NCI-H2171 treated with DMSO at 0.1 percent for 48 hours (cell line): ENCODE measurements around the gene MACROD1.

ENCODE experiments used
- DNase-seq: peaks from one replicate; lab custom pipeline; 2025; lab: John Stamatoyannopoulos, UW

MACROD1 gene

DNA sequence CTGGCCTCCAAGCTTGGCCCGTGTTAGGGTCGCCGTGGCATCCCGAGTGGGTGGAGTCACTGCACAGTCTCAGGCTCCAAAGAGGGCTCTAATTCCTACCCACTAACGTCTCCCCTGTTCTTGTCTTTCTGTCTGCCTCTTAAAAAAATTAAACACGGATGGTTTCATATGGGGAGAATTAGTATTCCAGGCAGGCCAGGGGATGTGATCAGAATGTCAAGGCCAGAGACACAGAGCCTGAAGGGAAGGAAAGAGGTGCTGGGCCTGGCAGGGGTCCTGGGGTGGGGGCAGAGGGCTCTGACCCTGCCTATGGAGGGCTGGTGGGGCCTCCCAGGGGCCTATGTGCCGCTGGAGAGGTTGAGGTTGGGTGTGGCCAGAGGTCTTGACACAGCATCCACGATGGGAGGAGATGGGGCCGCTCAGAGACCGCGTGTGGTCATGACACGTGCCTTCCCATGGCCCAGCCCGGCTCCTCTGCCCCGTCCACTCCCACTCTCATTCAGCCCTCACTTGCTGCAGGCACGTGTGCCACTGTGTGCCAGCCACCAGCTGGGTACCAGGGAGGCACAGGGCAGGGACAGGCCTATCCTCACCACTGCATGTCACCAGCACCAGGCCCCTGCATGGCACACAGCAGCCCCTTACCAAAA is 73.7 kb downstream of the MACROD1 start:
- no peak for DNase-seq

DNA sequence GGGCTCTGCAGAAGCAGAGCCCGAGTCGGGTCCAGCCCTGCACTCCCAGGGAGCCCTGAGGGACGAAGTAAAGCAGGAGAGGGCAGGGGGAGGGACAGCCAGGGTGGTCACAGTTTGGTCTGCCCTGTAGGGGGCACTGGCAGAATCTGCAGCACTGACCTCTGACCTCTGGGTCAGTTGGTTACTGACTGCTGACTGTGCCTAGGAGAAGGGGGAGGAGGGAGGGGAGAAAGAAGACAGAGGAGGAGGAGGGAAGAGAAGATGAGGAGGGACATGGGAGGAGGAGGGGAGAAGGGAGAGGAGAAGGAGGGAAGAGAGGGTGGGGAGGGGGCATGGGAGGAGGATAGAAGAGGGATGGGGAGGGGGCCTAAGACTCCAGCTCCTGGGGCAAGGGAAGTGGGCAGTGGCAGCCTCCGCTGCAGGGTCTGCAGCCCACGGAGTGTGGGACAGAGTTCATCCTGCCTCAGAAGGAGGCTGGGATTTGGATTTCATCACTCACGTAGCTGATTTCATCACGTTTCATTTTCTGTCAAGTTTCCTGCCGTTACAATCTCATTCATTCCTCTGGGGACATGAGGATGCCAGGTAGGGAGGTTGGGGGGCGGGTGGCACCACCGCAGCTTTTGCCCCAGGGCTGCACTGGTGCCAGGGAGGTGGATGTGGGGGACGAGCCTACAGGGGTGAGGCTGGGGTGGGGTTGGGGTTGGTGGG is 75.0 kb downstream of the MACROD1 start:
- no peak for DNase-seq

GRCh38 chr11:64089915-64090805 is 75.8 kb downstream of the MACROD1 start:
- no peak for DNase-seq

- DNase-seq = no peak
These were observed 76.4 kb downstream of the MACROD1 start for GRCh38 chr11:64089493-64089892.

GRCh38 chr11:64089027-64089360 is 76.9 kb downstream of the MACROD1 start:
- DNase-seq = no peak

GRCh38 chr11:64088162-64089026 is 77.5 kb downstream of the MACROD1 start:
- peak; percentile 40 for DNase-seq

- DNase-seq = no peak
These were observed 79.4 kb downstream of the MACROD1 start for GRCh38 chr11:64086258-64087123.

- DNase-seq = no peak
These were observed 80.0 kb downstream of the MACROD1 start for GRCh38 chr11:64085906-64086257.

- DNase-seq = no peak
These were observed 80.8 kb downstream of the MACROD1 start for GRCh38 chr11:64084951-64085710.

DNA sequence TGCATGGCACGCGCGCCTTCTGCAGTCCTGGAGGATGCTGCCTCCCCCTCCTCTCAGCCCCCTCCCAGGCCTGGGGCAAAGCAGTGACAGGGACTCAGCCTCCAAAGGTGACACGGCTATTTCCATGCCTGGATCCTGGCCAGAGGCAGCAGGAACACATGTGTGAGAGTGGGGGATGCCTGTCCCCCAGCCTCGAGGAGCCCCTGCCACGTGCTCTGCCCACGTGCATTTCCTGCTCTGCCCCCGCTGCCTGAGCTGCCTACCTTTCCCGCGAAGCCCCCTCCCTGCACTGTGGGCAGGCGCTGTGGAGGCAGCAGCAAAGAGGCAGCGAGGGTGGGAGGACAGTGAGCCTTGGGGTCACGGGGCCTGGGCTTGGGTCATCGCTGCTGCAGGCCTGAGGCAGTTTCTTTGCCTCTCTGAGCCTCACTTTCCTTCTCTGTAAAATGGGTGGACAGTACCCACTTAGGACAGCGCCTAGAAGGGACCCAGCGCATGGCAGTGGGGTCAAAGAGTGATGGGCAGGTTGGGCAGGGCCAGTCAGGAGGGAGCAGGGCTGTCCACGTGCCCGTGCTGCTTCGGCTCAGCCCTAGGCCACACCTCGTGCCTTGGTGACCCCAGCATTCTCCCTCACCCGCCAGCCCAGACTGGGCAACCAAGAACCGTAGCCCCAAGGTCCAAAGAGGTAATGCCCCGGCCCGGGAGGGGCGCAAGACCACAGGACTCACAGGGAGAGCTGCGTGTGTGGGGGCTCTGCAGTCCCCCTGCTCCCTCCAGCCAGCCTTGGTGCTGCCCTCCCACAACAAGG is 81.6 kb downstream of the MACROD1 start:
- DNase-seq = no peak

DNA sequence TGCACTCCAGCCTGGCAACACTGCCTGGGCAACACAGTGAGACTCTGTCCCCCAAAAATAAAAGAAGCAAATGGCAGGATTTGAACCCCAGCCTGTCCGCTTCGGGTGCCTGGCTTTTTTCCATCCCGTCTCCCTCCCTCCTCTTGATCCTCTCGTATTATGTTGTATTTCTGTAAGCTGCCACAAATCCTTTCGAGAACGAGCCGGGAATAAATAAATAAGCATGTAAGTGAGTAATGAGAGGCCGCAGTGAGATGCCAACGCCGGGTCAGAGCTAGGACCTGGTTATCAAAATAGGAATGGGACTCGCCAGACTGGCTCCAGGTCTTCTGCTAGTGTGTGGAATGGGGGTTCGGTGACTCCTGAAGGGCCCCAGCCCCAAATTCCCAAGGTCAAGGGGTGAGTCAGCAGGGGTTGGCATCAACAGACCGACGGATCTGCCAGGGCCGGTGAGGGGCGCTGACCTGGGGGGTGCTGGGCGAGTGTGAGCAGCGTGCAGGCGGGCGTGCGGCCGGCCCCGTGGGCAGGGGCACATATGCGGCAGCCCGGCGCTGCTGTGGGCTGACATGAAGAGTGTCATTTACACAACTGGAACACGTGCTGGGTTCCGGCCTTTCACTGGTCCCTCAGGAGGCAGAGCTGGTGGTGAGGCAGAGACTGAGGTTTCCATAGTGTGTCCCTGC is 82.4 kb downstream of the MACROD1 start:
- no peak for DNase-seq

GRCh38 chr11:64081745-64082442 is 84.0 kb downstream of the MACROD1 start:
- no peak for DNase-seq

DNA sequence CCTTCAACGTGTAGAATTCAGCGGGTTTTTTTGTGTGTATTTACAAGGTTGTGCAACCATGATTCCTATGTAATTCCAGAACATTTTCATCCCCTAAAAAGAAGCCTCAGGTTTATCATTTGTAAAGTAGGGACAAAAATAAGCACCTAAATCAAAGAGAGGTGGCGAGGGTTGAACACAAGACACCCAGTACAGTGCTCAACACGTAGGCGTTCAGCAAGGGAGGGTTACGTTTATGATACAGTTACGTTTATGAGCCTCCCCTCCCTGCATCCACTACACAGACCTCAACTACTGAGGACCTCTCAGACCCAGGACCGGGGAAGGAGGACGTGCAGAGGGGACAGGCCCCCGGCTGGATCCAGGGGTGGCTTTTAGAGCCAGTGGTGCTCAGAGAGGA is 85.5 kb downstream of the MACROD1 start:
- DNase-seq = no peak

GRCh38 chr11:64078905-64079304 is 87.0 kb downstream of the MACROD1 start:
- no peak for DNase-seq

DNA sequence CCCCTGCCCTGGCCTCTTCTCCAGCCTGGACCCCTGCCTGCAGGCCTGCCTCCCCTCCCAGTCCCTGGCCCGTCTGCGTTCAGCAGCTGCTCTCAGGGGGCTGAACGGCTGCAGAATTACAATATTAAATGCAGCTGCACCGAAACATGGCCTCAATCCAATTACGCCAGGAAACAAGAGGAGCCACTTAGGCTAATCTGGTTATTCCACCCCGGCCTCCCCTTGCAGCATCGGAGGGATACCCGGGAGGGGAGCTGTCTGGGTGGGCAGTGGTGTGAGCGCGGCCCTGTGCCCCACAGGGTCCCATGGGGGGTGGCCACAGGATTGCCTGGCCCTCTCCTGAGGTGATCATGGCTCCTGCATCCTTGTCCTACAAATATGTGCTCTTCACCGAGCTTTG is 87.6 kb downstream of the MACROD1 start:
- DNase-seq = peak; percentile 31

DNA sequence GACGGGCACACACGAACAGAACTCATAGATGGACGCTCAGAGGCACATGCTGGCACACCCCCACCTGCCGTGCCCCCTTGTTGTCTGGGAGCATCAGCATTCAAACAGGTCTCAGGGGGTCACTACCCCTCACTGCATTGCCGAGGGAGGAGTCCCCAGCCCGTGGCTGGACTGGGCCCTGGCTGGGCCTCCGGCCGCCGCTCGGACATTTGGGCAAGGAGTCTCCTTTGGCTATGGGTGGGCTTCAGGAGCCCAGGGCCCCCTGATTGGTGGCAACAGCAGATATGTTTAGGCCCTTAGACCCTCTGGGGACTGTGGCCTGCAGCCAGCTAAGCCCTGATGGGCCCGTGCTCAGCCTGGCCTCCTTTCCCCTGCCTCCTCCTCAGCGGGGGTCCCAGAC is 88.3 kb downstream of the MACROD1 start:
- no peak for DNase-seq

DNA sequence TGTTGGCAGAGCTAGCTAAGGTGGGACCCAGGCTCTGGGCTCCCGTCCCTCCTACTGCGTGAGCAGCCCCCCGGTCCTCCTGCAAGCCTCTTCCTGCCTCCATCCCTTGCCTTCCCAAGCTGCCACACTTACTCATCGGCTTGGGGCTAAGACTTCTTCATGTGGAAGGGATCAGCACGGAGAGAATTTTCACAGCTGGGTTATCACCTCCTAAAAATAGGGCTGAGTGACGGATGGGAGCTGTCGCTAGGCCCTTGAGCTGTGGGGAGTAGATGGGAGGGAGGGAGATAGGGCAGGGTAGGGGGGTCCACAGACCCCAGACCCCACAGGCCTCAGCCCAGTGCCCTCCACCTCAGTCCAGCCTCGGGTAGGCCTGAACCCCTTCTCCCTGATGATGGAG is 89.2 kb downstream of the MACROD1 start:
- DNase-seq = no peak

- no peak for DNase-seq
These were observed 91.7 kb downstream of the MACROD1 start for GRCh38 chr11:64074239-64074638.
